GM20000 (cell line): ENCODE results near the gene CEP41.

Experiments
- DNase-seq: peaks from one replicate; pipeline ENCODE4 v3.0.0; 2012; ENCODE audit warnings: low spot score
- CTCF ChIP-seq: IDR thresholded peaks from 2 replicates; pipeline ENCODE4 v1.5.1; 2012; ENCODE audit warnings: mild to moderate bottlenecking, control low read depth; ENCODE audit errors: extremely low read depth, missing control alignments

CEP41 gene

GRCh38 chr7:130361681-130362080 is 79.1 kb downstream of the CEP41 start:
- TF ChIP-seq CTCF: no peak
- no peak for DNase-seq

DNA sequence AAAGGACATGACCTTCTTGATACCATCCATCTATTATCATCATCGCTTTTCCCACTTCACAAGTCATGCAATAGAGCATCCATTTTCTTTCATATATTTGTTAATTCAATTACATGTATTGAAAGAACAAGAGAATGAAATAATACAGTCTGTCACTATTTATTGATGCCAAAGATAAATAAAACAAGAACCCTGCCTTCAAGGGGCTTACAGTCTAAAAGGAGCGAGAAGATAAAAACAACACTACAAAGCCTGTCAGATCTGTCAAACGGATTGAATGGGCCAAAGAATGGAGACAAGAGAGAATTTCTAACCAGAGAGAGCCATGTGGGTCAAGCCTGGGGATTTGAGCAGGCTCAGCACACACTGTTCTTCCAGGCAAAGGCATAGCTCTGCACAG is 80.3 kb downstream of the CEP41 start:
- DNase-seq: no peak
- TF ChIP-seq CTCF: no peak

DNA sequence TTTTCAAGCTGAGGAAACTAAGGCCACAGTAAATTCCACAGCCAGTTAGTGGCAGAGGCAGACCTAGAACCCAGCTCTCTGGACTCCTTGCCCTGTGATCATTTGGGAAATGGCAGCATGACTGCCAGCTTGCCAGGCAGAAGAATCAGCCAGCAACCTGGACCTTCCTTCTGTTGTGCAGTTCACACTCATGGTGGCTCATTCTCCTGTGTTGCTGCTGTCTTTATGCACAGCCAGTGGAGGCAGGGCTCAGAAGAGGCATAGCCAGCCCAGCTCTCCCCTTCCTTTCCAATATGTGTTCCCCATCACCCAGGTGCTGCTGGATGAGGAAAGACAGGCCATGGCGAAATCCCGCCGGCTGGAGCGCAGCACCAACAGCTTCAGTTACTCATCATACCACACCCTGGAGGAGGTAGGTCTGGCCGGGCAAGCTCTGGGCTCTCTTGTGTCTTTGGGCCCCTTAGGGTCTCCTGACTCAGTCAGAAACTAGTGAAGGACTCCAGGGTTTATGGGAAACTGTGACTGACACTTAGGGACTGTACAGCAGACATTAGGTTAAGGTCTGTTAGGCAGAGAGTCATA is 81.4 kb downstream of the CEP41 start:
- DNase-seq: no peak
- TF ChIP-seq CTCF: no peak

DNA sequence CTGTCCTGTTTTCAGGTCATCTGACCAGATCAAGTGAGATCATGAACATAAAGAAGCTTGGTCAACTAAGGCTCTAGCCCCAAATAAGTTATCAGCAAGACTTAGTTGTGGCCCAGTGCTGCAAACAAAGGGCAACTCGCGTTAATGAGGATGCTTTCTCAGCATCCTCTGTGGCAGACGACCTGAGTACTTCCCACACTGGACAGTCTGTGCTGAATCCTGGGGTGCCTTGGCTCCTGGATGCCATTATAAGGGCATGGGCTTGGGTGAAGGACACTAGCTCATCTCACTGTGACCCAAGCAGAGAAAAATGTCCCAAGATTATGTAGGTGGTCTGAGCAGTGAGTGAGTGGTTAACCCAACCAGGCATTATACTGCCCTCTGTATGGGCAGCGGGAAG is 82.3 kb downstream of the CEP41 start:
- no peak for TF ChIP-seq CTCF
- no peak for DNase-seq

- DNase-seq: no peak
Observed at GRCh38 chr7:130356876-130357611, 83.8 kb downstream of the CEP41 start.

DNA sequence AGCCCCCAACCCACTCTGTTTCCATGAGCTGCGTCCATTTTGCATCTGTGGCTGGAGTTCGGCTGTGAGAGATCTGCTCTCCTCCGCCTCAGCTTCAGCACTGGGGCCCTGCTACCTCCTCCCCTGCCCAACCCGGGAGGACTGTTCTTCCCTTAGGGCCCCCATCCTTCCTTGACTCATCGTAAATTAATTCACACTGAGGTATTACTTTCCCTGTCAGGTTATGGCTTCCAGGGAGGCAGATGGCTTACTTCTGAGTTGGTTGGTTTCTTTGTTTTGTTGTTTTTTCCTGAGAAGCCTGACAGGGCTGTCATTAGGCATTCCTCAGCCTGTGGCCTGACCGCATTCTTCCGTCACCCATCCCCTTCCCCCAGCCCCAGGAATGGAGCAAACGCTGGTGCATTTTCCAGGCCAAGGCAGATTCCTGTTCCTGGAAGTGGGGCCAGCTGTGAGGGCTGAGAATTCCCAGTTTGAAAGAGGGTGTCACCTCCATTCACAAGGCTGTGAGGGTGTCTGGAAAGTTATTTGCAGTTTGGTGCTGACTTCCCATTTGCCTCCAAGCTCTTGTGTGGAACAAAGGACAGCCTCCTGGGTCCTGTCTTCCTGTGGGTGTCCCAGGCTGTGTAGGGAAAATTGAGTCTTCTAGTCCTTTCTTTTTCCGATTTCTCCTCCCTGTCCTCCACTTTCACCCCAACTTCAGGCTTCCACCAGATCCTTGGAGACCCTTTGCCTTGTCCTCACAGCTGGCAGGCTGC is 84.5 kb downstream of the CEP41 start:
- TF ChIP-seq CTCF: no peak
- DNase-seq: no peak

More at GRCh38 chr7:130356876-130357611, 83.8 kb downstream of the CEP41 start:
- TF ChIP-seq CTCF: no peak

- no peak for TF ChIP-seq CTCF
Observed at GRCh38 chr7:130353196-130353595, 87.6 kb downstream of the CEP41 start.

More at GRCh38 chr7:130353196-130353595, 87.6 kb downstream of the CEP41 start:
- DNase-seq: no peak
